Measurements from ENCODE around the gene RDM1. TPM values are rescaled to one million over a fixed set of nuclear protein-coding genes. Genes with fewer than 3 reads are reported as not detected.
"Not testable (repeated sequence)": the region's sequence is repeated elsewhere in the genome, so short reads cannot be mapped to it uniquely, and the experiment has no call there.

RDM1 gene
- total RNA-seq, 1 donor from 2014 or later: not detected

GRCh38 chr17:35944151-35944550, 13.6 kb upstream of the RDM1 start:
- DNase-seq: no peak
- intact Hi-C loops (cut with micrococcal nuclease): no loop called here
- peaks cover 28% of the 10 kb centered on the region for H3K27me3 ChIP-seq (ENCODE audit: low read depth)
- H3K4me1 ChIP-seq: no peaks in the 10 kb centered on the region
- no peak for TF ChIP-seq CTCF (IDR thresholded peaks at IDR 0.05; ENCODE audit: borderline replicate concordance)
- no peak overlapping the region for H3K4me3 ChIP-seq
- no peak overlapping the region for H3K27ac ChIP-seq (replicated peaks)
- no peaks in the 10 kb centered on the region for H3K9me3 ChIP-seq (replicated peaks)
- H3K36me3 ChIP-seq: no peaks in the 10 kb centered on the region

GRCh38 chr17:35943537-35943936, 13.0 kb upstream of the RDM1 start, which contains the start of gene LYZL6:
LYZL6 (minus strand) TSS chr17:35943713; CDS start chr17:35939356, 4,357 bp downstream.
- Histone ChIP-seq H3K27ac (replicated peaks) (no peak within 1 kb of the TSS), H3K4me3 (no peak within 1 kb of the TSS), H3K36me3 (no peaks in the 10 kb centered on the region), H3K27me3 (ENCODE audit: low read depth) (peaks cover 28% of the 10 kb centered on the region), H3K9me3 (replicated peaks) (no peaks in the 10 kb centered on the region), H3K4me1 (no peaks in the 10 kb centered on the region)
- DNase-seq: no peak
- no peak for TF ChIP-seq CTCF (IDR thresholded peaks at IDR 0.05; ENCODE audit: borderline replicate concordance)
- intact Hi-C loops (cut with micrococcal nuclease): no loop called here

GRCh38 chr17:35942588-35943186, 12.1 kb upstream of the RDM1 start:
- no peaks in the 10 kb centered on the region for H3K36me3 ChIP-seq
- H3K9me3 ChIP-seq (replicated peaks): no peaks in the 10 kb centered on the region
- H3K27ac ChIP-seq (replicated peaks): no peak overlapping the region
- peaks cover 22% of the 10 kb centered on the region for H3K27me3 ChIP-seq (ENCODE audit: low read depth)
- no peak for TF ChIP-seq CTCF (IDR thresholded peaks at IDR 0.05; ENCODE audit: borderline replicate concordance)
- no peak overlapping the region for H3K4me3 ChIP-seq
- intact Hi-C loops (cut with micrococcal nuclease): no loop called here
- DNase-seq: no peak
- no peaks in the 10 kb centered on the region for H3K4me1 ChIP-seq

- H3K36me3 ChIP-seq; H3K9me3 ChIP-seq (replicated peaks); intact Hi-C loops (cut with micrococcal nuclease); H3K4me1 ChIP-seq; DNase-seq; H3K4me3 ChIP-seq; H3K27me3 ChIP-seq (ENCODE audit: low read depth); H3K27ac ChIP-seq (replicated peaks): not testable (repeated sequence)
Observed at GRCh38 chr17:35938492-35938891, 7.9 kb upstream of the RDM1 start.

GRCh38 chr17:35936063-35936462, 5.5 kb upstream of the RDM1 start:
- Histone ChIP-seq H3K36me3 (no peaks in the 10 kb centered on the region), H3K27ac (replicated peaks) (no peak overlapping the region), H3K4me1 (peaks cover 14% of the 10 kb centered on the region), H3K27me3 (ENCODE audit: low read depth) (no peaks in the 10 kb centered on the region), H3K4me3 (no peak overlapping the region), H3K9me3 (replicated peaks) (no peaks in the 10 kb centered on the region)
- intact Hi-C loops (cut with micrococcal nuclease): no loop called here
- no peak for DNase-seq
- TF ChIP-seq CTCF (IDR thresholded peaks at IDR 0.05; ENCODE audit: borderline replicate concordance): no peak

GRCh38 chr17:35934760-35935159, 4.2 kb upstream of the RDM1 start:
- no peak for TF ChIP-seq CTCF (IDR thresholded peaks at IDR 0.05; ENCODE audit: borderline replicate concordance)
- Histone ChIP-seq H3K9me3 (replicated peaks) (no peaks in the 10 kb centered on the region), H3K36me3 (no peaks in the 10 kb centered on the region), H3K4me1 (peaks cover 25% of the 10 kb centered on the region), H3K27ac (replicated peaks) (no peak overlapping the region), H3K4me3 (no peak overlapping the region), H3K27me3 (ENCODE audit: low read depth) (peaks cover 9% of the 10 kb centered on the region)
- intact Hi-C loops (cut with micrococcal nuclease): no loop called here
- DNase-seq: no peak
